Thyroid gland (tissue), 4 donors: Measurements from ENCODE around the gene AK1. TPM values are rescaled to one million over a fixed set of nuclear protein-coding genes. Genes with fewer than 3 reads are reported as not detected.

Source experiments
- DNase-seq, 2 donors: peaks; one replicate each; pipeline ENCODE4 v3.0.0-alpha.2; 2019
- H3K27ac ChIP-seq, 3 donors: fragments of 200-600 bp; sonication (generic); 1 replicate in 2 of 3; 2 replicates in 1 of 3; pipeline ENCODE4 v1.5.1; 2016 to 2019; ENCODE audit warnings: mild to moderate bottlenecking in 1 of 3, moderate library complexity in 1 of 3
- H3K27me3 ChIP-seq: fragments of 200-600 bp; sonication (generic); one replicate; pipeline ENCODE4 v1.5.1; 2019
- H3K36me3 ChIP-seq, 2 donors: fragments of 200-600 bp; sonication (generic); one replicate each; pipeline ENCODE4 v1.5.1; 2016 to 2019
- H3K4me1 ChIP-seq, 2 donors: fragments of 200-600 bp; sonication (generic); one replicate each; pipeline ENCODE4 v1.5.1; 2017 to 2019
- H3K4me3 ChIP-seq, 3 donors: fragments of 200-600 bp; sonication (generic); replicated peaks in 1 of 3; 1 replicate in 2 of 3; 2 replicates in 1 of 3; pipeline ENCODE4 v1.5.1; 2016; ENCODE audit warnings: mild to moderate bottlenecking in 1 of 3
- H3K9me3 ChIP-seq: fragments of 200-600 bp; sonication (generic); one replicate; pipeline ENCODE4 v1.5.1; 2017
- CTCF ChIP-seq, 6 experiments: fragments of 200-600 bp in 3 of 6; fragments of 450-650 bp in 3 of 6; sonication (generic) in 3 of 6; IDR thresholded peaks; one replicate each; pipeline ENCODE4 v1.5.1; 2016 to 2019; ENCODE audit warnings: antibody characterized with exemption in 6 of 6, mild to moderate bottlenecking in 2 of 6, inconsistent platforms in 1 of 6, moderate library complexity in 1 of 6
- POLR2A ChIP-seq, 2 donors: fragments of 450-650 bp; IDR thresholded peaks; one replicate each; pipeline ENCODE4 v1.6.1; 2017; ENCODE audit warnings: antibody characterized with exemption in 2 of 2, mild to moderate bottlenecking in 2 of 2, moderate library complexity in 1 of 2
- WGBS, 2 donors: methylation state at CpG; one replicate each; pipeline ENCODE4 v1.1.5; 2017; 5-methylcytosine and 5-hydroxymethylcytosine counted together
- intact Hi-C: fragments of 100-400 bp; cut with DNase I; formaldehyde crosslinking; loops from one replicate; pipeline ENCODE4 v1.15.1; 2023
- total RNA-seq, 4 donors: library from RNA; depleted of rRNA; stranded (reverse); fragments of >200 nt; gene quantifications; one replicate each; pipeline ENCODE4 v1.2.3, GENCODE V29; 2016

AK1 gene
- total RNA-seq, 4 donors from 2014 or later: 56.3 to 98.9 (median 86.3) TPM

- intact Hi-C loops: no loop called here
- 63 to 64% methylated on average over 6 of the region's 6 CpGs for WGBS, 2 donors
- no peak for DNase-seq
- TF ChIP-seq CTCF (IDR thresholded peaks at IDR 0.05) (peak in 3 of 6 experiments; percentile 9 to 27 (median 25)), POLR2A (IDR thresholded peaks at IDR 0.05) (no peak)
- Histone ChIP-seq H3K4me1 (peaks cover 19 to 49% of the 10 kb centered on the region in 2 donors), H3K36me3 (peaks cover 0 to 3% of the 10 kb centered on the region in 2 donors), H3K27ac (peak overlapping the region; percentile 38 to 67 (median 51)), H3K27me3 (no peaks in the 10 kb centered on the region), H3K4me3 (no peak overlapping the region), H3K9me3 (no peaks in the 10 kb centered on the region)
Observed at GRCh38 chr9:127910613-127911205, 33.2 kb upstream of the AK1 start.

GRCh38 chr9:127909839-127910273 is 32.4 kb upstream of the AK1 start:
- peaks cover 27 to 51% of the 10 kb centered on the region in 2 donors for H3K4me1 ChIP-seq
- no peaks in the 10 kb centered on the region for H3K27me3 ChIP-seq
- H3K9me3 ChIP-seq: no peaks in the 10 kb centered on the region
- TF ChIP-seq CTCF (IDR thresholded peaks at IDR 0.05) (no peak), POLR2A (IDR thresholded peaks at IDR 0.05) (no peak)
- peaks cover 0 to 3% of the 10 kb centered on the region in 2 donors for H3K36me3 ChIP-seq
- no peak for DNase-seq
- intact Hi-C loops: no loop called here
- 89 to 100% methylated on average over 2 to 12 of the region's 17 CpGs for WGBS, 2 donors
- H3K27ac ChIP-seq: peak overlapping the region in 1 of 3 donors; percentile 38
- H3K4me3 ChIP-seq: no peak overlapping the region

GRCh38 chr9:127908660-127908926 is 31.1 kb upstream of the AK1 start:
- intact Hi-C loops: no loop called here
- H3K4me1 ChIP-seq: peaks cover 40 to 64% of the 10 kb centered on the region in 2 donors
- 93 to 95% methylated on average over 10 of the region's 10 CpGs for WGBS, 2 donors
- no peak overlapping the region for H3K4me3 ChIP-seq
- TF ChIP-seq POLR2A (IDR thresholded peaks at IDR 0.05) (no peak), CTCF (IDR thresholded peaks at IDR 0.05) (no peak)
- DNase-seq: no peak
- H3K36me3 ChIP-seq: peaks cover 0 to 3% of the 10 kb centered on the region in 2 donors
- H3K9me3 ChIP-seq: no peaks in the 10 kb centered on the region
- no peaks in the 10 kb centered on the region for H3K27me3 ChIP-seq
- no peak overlapping the region for H3K27ac ChIP-seq

GRCh38 chr9:127907867-127908659 is 30.6 kb upstream of the AK1 start:
- H3K27me3 ChIP-seq: no peaks in the 10 kb centered on the region
- DNase-seq: no peak
- H3K4me1 ChIP-seq: peaks cover 45 to 69% of the 10 kb centered on the region in 2 donors
- 86 to 88% methylated on average over 27 to 32 of the region's 35 CpGs for whole genome bisulfite sequencing, 2 donors
- H3K9me3 ChIP-seq: no peaks in the 10 kb centered on the region
- TF ChIP-seq POLR2A (IDR thresholded peaks at IDR 0.05) (no peak), CTCF (IDR thresholded peaks at IDR 0.05) (no peak)
- H3K36me3 ChIP-seq: peaks cover 0 to 3% of the 10 kb centered on the region in 2 donors
- intact Hi-C loops: no loop called here
- no peak overlapping the region for H3K4me3 ChIP-seq
- no peak overlapping the region for H3K27ac ChIP-seq

- Histone ChIP-seq H3K27me3 (no peaks in the 10 kb centered on the region), H3K4me3 (no peak overlapping the region), H3K9me3 (no peaks in the 10 kb centered on the region), H3K36me3 (peaks cover 0 to 3% of the 10 kb centered on the region in 2 donors), H3K4me1 (peaks cover 41 to 52% of the 10 kb centered on the region in 2 donors), H3K27ac (peak overlapping the region; percentile 70 to 83 (median 80))
- TF ChIP-seq POLR2A (IDR thresholded peaks at IDR 0.05) (peak in 1 of 2 donors; percentile 23), CTCF (IDR thresholded peaks at IDR 0.05) (no peak)
- intact Hi-C loops: no loop called here
- DNase-seq: peak; percentile 89 to 90
- 25 to 40% methylated on average over 12 of the region's 12 CpGs for WGBS, 2 donors
Observed at GRCh38 chr9:127905788-127906191, 28.3 kb upstream of the AK1 start.
